Esophagus muscularis mucosa (tissue), 4 donors: ENCODE results near the gene PCBP3. TPM values are rescaled to one million over a fixed set of nuclear protein-coding genes. Genes with fewer than 3 reads are reported as not detected.

ENCODE experiments used
- DNase-seq: peaks from one replicate; pipeline ENCODE4 v3.0.0-alpha.2; 2017; ENCODE audit errors: extremely low spot score
- H3K27ac ChIP-seq, 4 donors: fragments of 200-600 bp; sonication (generic); replicated peaks in 1 of 4; 1 replicate in 3 of 4; 2 replicates in 1 of 4; pipeline ENCODE4 v1.5.1; 2016 to 2019; ENCODE audit warnings: mild to moderate bottlenecking in 1 of 4
- H3K27me3 ChIP-seq, 4 donors: fragments of 200-600 bp; sonication (generic); one replicate each; pipeline versions ENCODE4 v1.5.1 to v1.6.0; 2016 to 2019
- H3K36me3 ChIP-seq, 4 donors: fragments of 200-600 bp; sonication (generic); one replicate each; pipeline ENCODE4 v1.5.1; 2016 to 2019
- H3K4me1 ChIP-seq, 4 donors: fragments of 200-600 bp; sonication (generic); one replicate each; pipeline ENCODE4 v1.5.1; 2016 to 2019
- H3K4me3 ChIP-seq, 4 donors: fragments of 200-600 bp; sonication (generic); 1 replicate in 2 of 4; 2 replicates in 2 of 4; pipeline ENCODE4 v1.5.1; 2016 to 2019; ENCODE audit warnings: mild to moderate bottlenecking in 4 of 4, moderate library complexity in 1 of 4
- H3K9me3 ChIP-seq, 4 donors: fragments of 200-600 bp; sonication (generic); 1 replicate in 3 of 4; 2 replicates in 1 of 4; pipeline ENCODE4 v1.5.1; 2016 to 2019
- EP300 ChIP-seq: sonication (generic); formaldehyde crosslinking; IDR thresholded peaks from one replicate; pipeline ENCODE4 v1.6.1; 2017; ENCODE audit warnings: antibody characterized with exemption
- POLR2A ChIP-seq: fragments of 450-650 bp; IDR thresholded peaks from one replicate; pipeline ENCODE4 v1.6.1; 2017; ENCODE audit warnings: antibody characterized with exemption, moderate library complexity, mild to moderate bottlenecking, low read depth
- POLR2AphosphoS5 ChIP-seq, 2 donors: sonication (generic); formaldehyde crosslinking; IDR thresholded peaks; one replicate each; pipeline ENCODE4 v1.6.1; 2017; ENCODE audit warnings: antibody characterized with exemption in 2 of 2
- WGBS: methylation state at CpG from one replicate; pipeline ENCODE4 v1.1.5; 2018; 5-methylcytosine and 5-hydroxymethylcytosine counted together
- intact Hi-C: fragments of 100-400 bp; cut with DNase I; formaldehyde crosslinking; loops from one replicate; pipeline ENCODE4 v1.15.1; 2023
- total RNA-seq, 4 donors: library from RNA; depleted of rRNA; stranded (reverse); fragments of >200 nt; gene quantifications; one replicate each; pipeline versions ENCODE4 v1.1.0 to v1.2.1, GENCODE V29; 2016
- TF ChIP-seq, protein P1 (sequence below), 3 experiments: fragments of 200-600 bp in 2 of 3; fragments of 450-650 bp in 1 of 3; sonication (generic) in 2 of 3; IDR thresholded peaks; one replicate each; pipeline ENCODE4 v1.5.1; 2017 to 2019; ENCODE audit warnings: antibody characterized with exemption in 3 of 3, mild to moderate bottlenecking in 2 of 3, moderate library complexity in 1 of 3

The PCBP3 gene
- total RNA-seq, 4 donors from 2014 or later = 7.5 to 9.2 (median 8.1) TPM

DNA sequence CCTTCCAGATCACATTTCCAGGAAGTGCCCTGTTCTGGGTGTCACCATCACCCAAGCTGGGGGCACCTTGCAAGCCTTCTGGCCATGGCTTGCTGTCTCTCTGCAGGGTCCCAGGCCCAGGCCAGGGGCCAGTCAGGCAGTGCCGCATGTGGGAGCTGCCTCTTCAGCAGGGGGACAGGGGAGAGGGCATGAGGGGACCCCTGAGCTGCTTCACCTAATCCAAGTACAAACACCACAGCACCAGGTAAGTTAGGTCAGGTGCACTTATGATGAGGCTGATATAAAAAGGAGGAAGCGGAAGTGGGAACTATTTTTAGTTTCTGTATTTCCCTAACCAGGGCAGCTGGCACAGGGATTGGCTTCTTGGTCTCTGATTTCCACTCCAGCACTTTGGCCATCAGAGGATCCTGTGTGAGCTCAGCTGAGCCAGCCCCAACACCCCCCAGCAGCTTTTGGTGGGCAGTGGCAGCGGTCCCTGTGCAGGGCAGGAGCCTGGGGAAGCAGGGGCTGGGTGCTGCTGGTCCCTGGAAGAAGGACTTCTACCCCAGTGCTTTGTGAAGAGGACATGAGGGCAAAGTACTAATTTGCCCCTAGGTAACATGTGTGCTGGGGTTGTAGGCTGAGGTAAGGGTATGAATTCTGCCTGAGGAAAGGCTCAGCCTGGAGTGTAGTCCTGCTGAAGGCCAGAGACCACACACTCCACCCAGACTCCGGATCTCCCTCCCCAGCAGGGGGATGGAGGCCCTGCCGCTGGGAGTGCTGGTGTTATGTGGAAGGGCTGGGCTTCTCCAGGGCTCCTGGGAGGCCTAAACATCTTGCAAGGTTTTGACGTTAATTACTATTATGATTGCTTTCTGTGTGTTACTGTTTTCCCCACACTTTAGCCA lies 3.3 kb upstream of the PCBP3 start:
- H3K27ac ChIP-seq = no peak overlapping the region
- H3K27me3 ChIP-seq = peaks cover 0 to 42% (median 5%) of the 10 kb centered on the region in 4 donors
- no peaks in the 10 kb centered on the region for H3K36me3 ChIP-seq
- WGBS = 56% methylated on average over 6 of the region's 6 CpGs
- H3K9me3 ChIP-seq = no peaks in the 10 kb centered on the region
- peaks cover 6 to 26% (median 25%) of the 10 kb centered on the region in 4 donors for H3K4me1 ChIP-seq
- intact Hi-C loops = loop anchor here (5.0 kb wide), 1 partner anchor 83 kb away; no protein-coding TSS in a partner anchor
- no peak overlapping the region for H3K4me3 ChIP-seq
- TF ChIP-seq, protein P1, sequence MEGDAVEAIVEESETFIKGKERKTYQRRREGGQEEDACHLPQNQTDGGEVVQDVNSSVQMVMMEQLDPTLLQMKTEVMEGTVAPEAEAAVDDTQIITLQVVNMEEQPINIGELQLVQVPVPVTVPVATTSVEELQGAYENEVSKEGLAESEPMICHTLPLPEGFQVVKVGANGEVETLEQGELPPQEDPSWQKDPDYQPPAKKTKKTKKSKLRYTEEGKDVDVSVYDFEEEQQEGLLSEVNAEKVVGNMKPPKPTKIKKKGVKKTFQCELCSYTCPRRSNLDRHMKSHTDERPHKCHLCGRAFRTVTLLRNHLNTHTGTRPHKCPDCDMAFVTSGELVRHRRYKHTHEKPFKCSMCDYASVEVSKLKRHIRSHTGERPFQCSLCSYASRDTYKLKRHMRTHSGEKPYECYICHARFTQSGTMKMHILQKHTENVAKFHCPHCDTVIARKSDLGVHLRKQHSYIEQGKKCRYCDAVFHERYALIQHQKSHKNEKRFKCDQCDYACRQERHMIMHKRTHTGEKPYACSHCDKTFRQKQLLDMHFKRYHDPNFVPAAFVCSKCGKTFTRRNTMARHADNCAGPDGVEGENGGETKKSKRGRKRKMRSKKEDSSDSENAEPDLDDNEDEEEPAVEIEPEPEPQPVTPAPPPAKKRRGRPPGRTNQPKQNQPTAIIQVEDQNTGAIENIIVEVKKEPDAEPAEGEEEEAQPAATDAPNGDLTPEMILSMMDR (IDR thresholded peaks at IDR 0.05) = no peak
- no peak for TF ChIP-seq POLR2AphosphoS5 (IDR thresholded peaks at IDR 0.05)
- no peak for TF ChIP-seq POLR2A
- TF ChIP-seq EP300 = no peak
- no peak for DNase-seq

DNA sequence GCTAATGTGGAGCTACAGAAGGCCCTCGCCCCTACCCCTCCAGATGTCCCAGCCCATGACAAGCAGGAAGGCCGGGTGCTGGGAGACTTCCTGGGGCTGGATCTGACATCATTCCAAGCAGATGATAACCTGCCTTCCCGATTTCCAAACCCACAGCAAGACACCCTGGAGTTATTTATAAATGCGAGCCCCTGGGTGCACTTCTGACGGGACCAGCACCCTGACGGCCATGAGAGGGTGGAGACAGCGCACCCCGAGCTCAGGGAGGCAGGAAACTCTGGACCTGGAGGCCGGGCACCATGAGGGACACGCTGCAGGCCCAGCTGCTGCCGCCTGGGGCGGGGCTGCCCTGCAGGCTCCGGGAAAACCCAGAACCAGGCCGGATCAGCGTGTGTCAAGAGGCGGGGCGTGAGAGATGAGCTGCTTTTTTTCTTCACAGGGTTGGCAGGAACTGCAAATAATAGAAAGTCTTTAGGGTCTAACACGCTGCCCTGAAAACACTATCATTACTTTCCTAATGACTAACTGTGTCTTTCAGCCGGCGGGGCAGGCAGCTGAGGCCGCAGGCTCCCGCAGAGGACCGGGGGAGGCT lies 2.5 kb upstream of the PCBP3 start:
- TF ChIP-seq POLR2AphosphoS5 (IDR thresholded peaks at IDR 0.05) = no peak
- no peak for TF ChIP-seq EP300
- TF ChIP-seq, protein P1 (IDR thresholded peaks at IDR 0.05) = no peak
- TF ChIP-seq POLR2A = no peak
- Histone ChIP-seq H3K9me3 (no peaks in the 10 kb centered on the region), H3K36me3 (no peaks in the 10 kb centered on the region), H3K4me3 (no peak overlapping the region), H3K27ac (peak overlapping the region in 2 of 4 donors; percentile 69 to 71), H3K4me1 (peaks cover 6 to 30% (median 25%) of the 10 kb centered on the region in 4 donors), H3K27me3 (peaks cover 0 to 46% (median 5%) of the 10 kb centered on the region in 4 donors)
- WGBS = 53% methylated on average over 10 of the region's 23 CpGs
- DNase-seq = peak; percentile 90
- intact Hi-C loops = loop anchor here (5.0 kb wide), 1 partner anchor 84 kb away; no protein-coding TSS in a partner anchor

DNA sequence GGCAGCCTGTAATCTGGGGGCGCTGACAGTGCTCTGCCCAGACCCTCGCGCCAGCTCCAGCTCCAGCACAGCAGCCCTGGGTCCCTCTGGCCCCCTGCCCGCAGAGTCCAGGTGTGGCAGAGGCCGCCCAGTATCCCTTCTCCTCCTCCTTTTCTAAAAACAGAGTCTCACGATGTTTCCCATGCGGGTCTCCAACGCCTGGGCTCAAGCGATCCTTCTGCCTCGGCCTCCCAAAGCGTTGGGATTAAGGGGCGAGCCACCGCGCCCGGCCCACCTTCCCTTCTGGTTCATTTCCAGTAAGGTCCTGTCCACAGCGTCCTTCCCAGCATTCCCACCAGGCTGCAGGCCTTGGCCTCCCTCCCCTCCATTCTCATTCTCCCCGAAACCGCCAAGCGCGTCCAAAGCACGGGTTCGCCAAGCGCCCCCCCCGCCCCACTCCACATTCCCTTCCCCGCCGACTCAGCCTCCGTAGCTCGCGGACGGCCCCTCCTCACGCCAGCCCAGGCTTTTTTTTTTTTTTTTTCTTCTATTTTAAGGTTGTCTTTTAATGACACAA lies 2.0 kb upstream of the PCBP3 start:
- DNase-seq = no peak
- H3K27me3 ChIP-seq = peaks cover 0 to 46% (median 5%) of the 10 kb centered on the region in 4 donors
- intact Hi-C loops = loop anchor here (5.0 kb wide), 1 partner anchor 84 kb away; no protein-coding TSS in a partner anchor
- no peaks in the 10 kb centered on the region for H3K9me3 ChIP-seq
- no peaks in the 10 kb centered on the region for H3K36me3 ChIP-seq
- peak overlapping the region in 1 of 4 donors; percentile 59 for H3K4me3 ChIP-seq
- H3K4me1 ChIP-seq = peaks cover 6 to 30% (median 25%) of the 10 kb centered on the region in 4 donors
- 78% methylated on average over 30 of the region's 31 CpGs for WGBS
- TF ChIP-seq EP300 (no peak), POLR2AphosphoS5 (IDR thresholded peaks at IDR 0.05) (no peak), POLR2A (no peak)
- TF ChIP-seq, protein P1 (IDR thresholded peaks at IDR 0.05) = no peak
- peak overlapping the region in 3 of 4 donors; percentile 57 to 71 (median 69) for H3K27ac ChIP-seq

DNA sequence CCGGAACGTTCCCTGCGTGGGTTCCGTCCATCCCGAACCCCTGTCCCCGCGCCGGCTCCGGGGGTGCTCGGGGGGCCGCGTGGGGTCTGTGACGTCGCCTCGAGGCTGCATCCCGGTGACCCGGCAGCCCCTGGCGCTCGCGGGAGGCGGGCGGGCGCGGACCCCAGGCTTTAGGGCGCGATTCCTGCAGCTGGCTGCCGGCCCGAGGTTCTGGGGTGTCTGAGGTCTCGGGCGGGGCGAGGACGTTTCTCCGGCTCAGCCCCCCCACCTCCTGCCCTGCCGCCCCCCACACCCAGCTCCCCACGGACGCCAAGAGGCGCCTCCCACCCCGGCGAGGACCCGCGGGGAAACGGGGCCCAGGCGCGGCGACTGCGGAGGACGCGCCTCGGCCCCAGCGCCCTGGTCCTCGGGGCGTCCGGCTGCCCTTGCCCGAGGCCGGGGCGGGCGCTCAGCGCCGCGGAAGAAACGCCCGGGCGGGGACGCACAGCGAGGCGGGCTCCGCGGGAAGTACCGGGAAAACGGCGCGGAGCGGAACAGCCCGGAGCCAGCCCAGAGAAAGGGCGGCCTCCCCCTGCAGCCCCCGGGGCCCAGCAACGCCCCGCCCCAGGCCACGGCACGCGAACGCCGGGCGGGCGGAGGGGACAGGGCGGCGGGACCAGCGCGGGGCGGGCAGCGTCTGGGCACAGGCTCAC lies 1.3 kb upstream of the PCBP3 start:
- intact Hi-C loops = loop anchor here (5.0 kb wide), 1 partner anchor 85 kb away; no protein-coding TSS in a partner anchor
- no peaks in the 10 kb centered on the region for H3K9me3 ChIP-seq
- H3K4me3 ChIP-seq = peak overlapping the region; percentile 59 to 84 (median 64)
- peaks cover 0 to 46% (median 5%) of the 10 kb centered on the region in 4 donors for H3K27me3 ChIP-seq
- TF ChIP-seq POLR2A (no peak), EP300 (no peak), POLR2AphosphoS5 (IDR thresholded peaks at IDR 0.05) (no peak)
- TF ChIP-seq, protein P1 (IDR thresholded peaks at IDR 0.05) = no peak
- 12% methylated on average over 37 of the region's 91 CpGs for WGBS
- peaks cover 6 to 30% (median 25%) of the 10 kb centered on the region in 4 donors for H3K4me1 ChIP-seq
- H3K36me3 ChIP-seq = no peaks in the 10 kb centered on the region
- DNase-seq = no peak
- peak overlapping the region; percentile 56 to 71 (median 63) for H3K27ac ChIP-seq
